Ishikawa (cell line): Measurements from ENCODE around the gene CHIA.

Experiments used
- CEBPB ChIP-seq: IDR thresholded peaks from 2 replicates; pipeline ENCODE4 v1.6.1; 2012
- CREB1 ChIP-seq: IDR thresholded peaks from 2 replicates; pipeline ENCODE4 v1.6.1; 2012; ENCODE audit warnings: low read depth
- EGR1 ChIP-seq: IDR thresholded peaks from 2 replicates; pipeline ENCODE4 v1.6.1; 2012
- EP300 ChIP-seq: IDR thresholded peaks from 2 replicates; pipeline ENCODE4 v1.6.1; 2012; ENCODE audit warnings: borderline replicate concordance
- FOXM1 ChIP-seq: IDR thresholded peaks from 2 replicates; pipeline ENCODE4 v1.6.1; 2012; ENCODE audit warnings: low read depth, borderline replicate concordance
- MAX ChIP-seq: IDR thresholded peaks from 2 replicates; pipeline ENCODE4 v1.6.1; 2012
- NFIC ChIP-seq: IDR thresholded peaks from 2 replicates; pipeline ENCODE4 v1.6.1; 2012
- RAD21 ChIP-seq: IDR thresholded peaks from 2 replicates; pipeline ENCODE4 v1.6.1; 2012; ENCODE audit warnings: low read depth
- TAF1 ChIP-seq: IDR thresholded peaks from 2 replicates; pipeline ENCODE4 v1.6.1; 2012; ENCODE audit warnings: low read depth, mild to moderate bottlenecking
- TCF12 ChIP-seq: IDR thresholded peaks from 2 replicates; pipeline ENCODE4 v1.6.1; 2012; ENCODE audit warnings: low read depth
- TEAD4 ChIP-seq: IDR thresholded peaks from 2 replicates; pipeline ENCODE4 v1.6.1; 2012
- YY1 ChIP-seq: IDR thresholded peaks from 2 replicates; pipeline ENCODE4 v1.6.1; 2012; ENCODE audit warnings: low read depth
- ZBTB7A ChIP-seq: IDR thresholded peaks from 2 replicates; pipeline ENCODE4 v1.6.1; 2012; ENCODE audit warnings: low read depth
- TF ChIP-seq, protein P1 (sequence below): IDR thresholded peaks from 2 replicates; pipeline ENCODE4 v1.6.1; 2012
- TF ChIP-seq, protein P2 (sequence below): IDR thresholded peaks from 2 replicates; pipeline ENCODE4 v1.6.1; 2012; ENCODE audit warnings: low read depth, mild to moderate bottlenecking

CHIA gene

DNA sequence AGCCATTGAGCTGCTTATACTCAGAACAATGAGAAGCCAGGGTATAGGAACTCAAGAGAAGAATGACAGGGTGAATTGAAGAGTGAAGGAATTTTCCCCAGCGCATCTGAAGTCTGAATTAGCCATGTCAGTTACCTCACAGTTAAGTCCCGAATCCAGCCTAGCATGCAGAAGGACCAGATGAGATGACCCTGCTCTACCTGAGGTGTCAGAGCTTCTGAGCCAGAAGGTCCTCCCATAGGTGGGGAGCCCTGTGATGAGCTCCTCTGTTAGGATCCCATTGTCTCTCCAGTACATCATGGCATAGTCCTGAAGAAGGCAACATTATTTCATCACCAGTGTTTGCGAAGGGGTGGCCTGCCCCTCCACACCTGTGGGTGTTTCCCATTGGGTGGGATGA lies 68.7 kb downstream of the CHIA start:
- no peak for TF ChIP-seq TCF12
- TF ChIP-seq NFIC, result no peak

GRCh38 chr1:111361761-111362160 lies 71.1 kb downstream of the CHIA start:
- no peak for TF ChIP-seq TCF12
- TF ChIP-seq EP300, result no peak
- no peak for TF ChIP-seq TEAD4
- no peak for TF ChIP-seq YY1
- no peak for TF ChIP-seq MAX
- no peak for TF ChIP-seq ZBTB7A
- TF ChIP-seq NFIC, result no peak
- TF ChIP-seq RAD21, result no peak
- no peak for TF ChIP-seq CREB1
- TF ChIP-seq CEBPB, result no peak
- TF ChIP-seq FOXM1, result no peak
- TF ChIP-seq TAF1, result no peak
- TF ChIP-seq, protein P1, sequence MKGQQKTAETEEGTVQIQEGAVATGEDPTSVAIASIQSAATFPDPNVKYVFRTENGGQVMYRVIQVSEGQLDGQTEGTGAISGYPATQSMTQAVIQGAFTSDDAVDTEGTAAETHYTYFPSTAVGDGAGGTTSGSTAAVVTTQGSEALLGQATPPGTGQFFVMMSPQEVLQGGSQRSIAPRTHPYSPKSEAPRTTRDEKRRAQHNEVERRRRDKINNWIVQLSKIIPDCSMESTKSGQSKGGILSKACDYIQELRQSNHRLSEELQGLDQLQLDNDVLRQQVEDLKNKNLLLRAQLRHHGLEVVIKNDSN, result no peak
- TF ChIP-seq, protein P2, sequence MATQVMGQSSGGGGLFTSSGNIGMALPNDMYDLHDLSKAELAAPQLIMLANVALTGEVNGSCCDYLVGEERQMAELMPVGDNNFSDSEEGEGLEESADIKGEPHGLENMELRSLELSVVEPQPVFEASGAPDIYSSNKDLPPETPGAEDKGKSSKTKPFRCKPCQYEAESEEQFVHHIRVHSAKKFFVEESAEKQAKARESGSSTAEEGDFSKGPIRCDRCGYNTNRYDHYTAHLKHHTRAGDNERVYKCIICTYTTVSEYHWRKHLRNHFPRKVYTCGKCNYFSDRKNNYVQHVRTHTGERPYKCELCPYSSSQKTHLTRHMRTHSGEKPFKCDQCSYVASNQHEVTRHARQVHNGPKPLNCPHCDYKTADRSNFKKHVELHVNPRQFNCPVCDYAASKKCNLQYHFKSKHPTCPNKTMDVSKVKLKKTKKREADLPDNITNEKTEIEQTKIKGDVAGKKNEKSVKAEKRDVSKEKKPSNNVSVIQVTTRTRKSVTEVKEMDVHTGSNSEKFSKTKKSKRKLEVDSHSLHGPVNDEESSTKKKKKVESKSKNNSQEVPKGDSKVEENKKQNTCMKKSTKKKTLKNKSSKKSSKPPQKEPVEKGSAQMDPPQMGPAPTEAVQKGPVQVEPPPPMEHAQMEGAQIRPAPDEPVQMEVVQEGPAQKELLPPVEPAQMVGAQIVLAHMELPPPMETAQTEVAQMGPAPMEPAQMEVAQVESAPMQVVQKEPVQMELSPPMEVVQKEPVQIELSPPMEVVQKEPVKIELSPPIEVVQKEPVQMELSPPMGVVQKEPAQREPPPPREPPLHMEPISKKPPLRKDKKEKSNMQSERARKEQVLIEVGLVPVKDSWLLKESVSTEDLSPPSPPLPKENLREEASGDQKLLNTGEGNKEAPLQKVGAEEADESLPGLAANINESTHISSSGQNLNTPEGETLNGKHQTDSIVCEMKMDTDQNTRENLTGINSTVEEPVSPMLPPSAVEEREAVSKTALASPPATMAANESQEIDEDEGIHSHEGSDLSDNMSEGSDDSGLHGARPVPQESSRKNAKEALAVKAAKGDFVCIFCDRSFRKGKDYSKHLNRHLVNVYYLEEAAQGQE, result no peak
- no peak for TF ChIP-seq EGR1

- TF ChIP-seq RAD21 (no peak), TAF1 (no peak), MAX (no peak), FOXM1 (no peak), CEBPB (no peak), TCF12 (no peak), YY1 (no peak), NFIC (no peak), TEAD4 (no peak), EP300 (no peak), EGR1 (no peak), CREB1 (no peak), ZBTB7A (no peak)
- TF ChIP-seq, protein P2, result no peak
- TF ChIP-seq, protein P1, result no peak
These were observed 74.0 kb downstream of the CHIA start for GRCh38 chr1:111364690-111365089.

GRCh38 chr1:111366256-111366655 lies 75.6 kb downstream of the CHIA start:
- TF ChIP-seq ZBTB7A, result no peak
- no peak for TF ChIP-seq NFIC
- no peak for TF ChIP-seq MAX
- no peak for TF ChIP-seq EP300
- TF ChIP-seq TCF12, result no peak
- TF ChIP-seq YY1, result no peak
- no peak for TF ChIP-seq RAD21
- TF ChIP-seq TAF1, result no peak
- no peak for TF ChIP-seq CEBPB
- no peak for TF ChIP-seq FOXM1
- TF ChIP-seq, protein P1, result no peak
- no peak for TF ChIP-seq TEAD4
- TF ChIP-seq, protein P2, result no peak
- TF ChIP-seq CREB1, result no peak
- no peak for TF ChIP-seq EGR1
